ENCODE results near the gene CASQ1.

DNA sequence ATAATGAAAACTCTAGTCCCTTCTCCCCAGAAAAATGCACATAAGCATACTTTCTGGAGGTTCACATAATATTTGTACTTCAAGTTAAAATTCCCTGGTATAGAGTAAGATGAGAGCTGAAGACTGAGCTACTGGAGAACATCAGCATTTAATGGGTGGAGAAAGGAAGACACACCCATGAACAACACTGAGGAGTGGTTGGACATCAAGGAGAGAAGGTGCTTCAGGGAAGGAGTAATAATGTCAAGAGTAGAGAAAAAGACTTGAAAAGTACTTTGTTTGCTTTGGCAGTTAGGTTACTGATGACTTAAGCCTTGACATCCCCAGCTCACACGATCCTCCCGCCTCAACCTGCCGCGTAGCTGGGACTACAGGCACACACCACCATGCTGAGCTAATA lies 36.7 kb downstream of the CASQ1 start:
- TF ChIP-seq POLR2A (IDR thresholded peaks at IDR 0.05; ENCODE audit: low read depth, low read length) (no peak), POLR2AphosphoS5 (IDR thresholded peaks at IDR 0.05; ENCODE audit: low read depth, low read length) (no peak)

All from GM12892 (cell line).